Osteoblast (primary cell): ENCODE measurements around the gene SPAG6. TPM values are rescaled to one million over a fixed set of nuclear protein-coding genes. Genes with fewer than 3 reads are reported as not detected.
"Not testable (repeated sequence)": the region's sequence is repeated elsewhere in the genome, so short reads cannot be mapped to it uniquely, and the experiment has no call there.

Source experiments
- DNase-seq: peaks from one replicate; pipeline ENCODE4 v3.0.0; 2011; ENCODE audit warnings: low spot score, mixed read lengths; ENCODE audit not compliant: insufficient read length; ENCODE audit errors: missing footprints
- H2AFZ ChIP-seq: 2 replicates; pipeline ENCODE4 v1.6.0; 2011; ENCODE audit warnings: mild to moderate bottlenecking, low read length
- H3K27ac ChIP-seq: 2 replicates; pipeline ENCODE4 v1.5.1; 2011; ENCODE audit warnings: mild to moderate bottlenecking, low read depth, low read length, moderate library complexity
- H3K27me3 ChIP-seq: 2 replicates; pipeline ENCODE4 v1.6.0; 2012; ENCODE audit warnings: mild to moderate bottlenecking, control low read depth, inconsistent platforms, low read length, moderate library complexity; ENCODE audit not compliant: insufficient read depth
- H3K36me3 ChIP-seq: 2 replicates; pipeline ENCODE4 v1.5.1; 2011; ENCODE audit warnings: mild to moderate bottlenecking, low read length, control low read depth, moderate library complexity; ENCODE audit not compliant: insufficient read depth
- H3K4me1 ChIP-seq: 2 replicates; pipeline ENCODE4 v1.5.1; 2011; ENCODE audit warnings: mild to moderate bottlenecking, low read length, control low read depth, moderate library complexity; ENCODE audit not compliant: insufficient read depth
- H3K4me2 ChIP-seq: 2 replicates; pipeline ENCODE4 v1.6.0; 2011; ENCODE audit warnings: mild to moderate bottlenecking, low read length; ENCODE audit not compliant: insufficient read depth
- H3K4me3 ChIP-seq: fragments of 200-600 bp; sonication (generic); 3 replicates; pipeline ENCODE4 v1.5.1; 2012; ENCODE audit warnings: mild to moderate bottlenecking, low read length, inconsistent platforms; ENCODE audit not compliant: insufficient read depth
- H3K79me2 ChIP-seq: 2 replicates; pipeline ENCODE4 v1.6.0; 2012; ENCODE audit warnings: mild to moderate bottlenecking, low read length, control low read depth, inconsistent platforms; ENCODE audit not compliant: insufficient read depth
- H3K9me3 ChIP-seq: 2 replicates; pipeline ENCODE4 v1.5.1; 2011; ENCODE audit warnings: low read depth, low read length, control low read depth
- H4K20me1 ChIP-seq: 2 replicates; pipeline ENCODE4 v1.6.0; 2012; ENCODE audit warnings: mild to moderate bottlenecking, low read length, control low read depth; ENCODE audit not compliant: insufficient read depth
- CTCF ChIP-seq: IDR thresholded peaks from 2 replicates; pipeline ENCODE4 v1.5.1; 2011; ENCODE audit warnings: mild to moderate bottlenecking, low read depth, low read length, moderate library complexity; ENCODE audit errors: extremely low read depth
- total RNA-seq: library from RNA; depleted of rRNA; stranded (reverse); fragments of >200 nt; gene quantifications from 2 replicates; pipeline ENCODE4 v1.2.3, GENCODE V29; 2012

Gene SPAG6
- total RNA-seq, 1 donor: not detected

- no peak for DNase-seq
- Histone ChIP-seq H4K20me1 (no peaks in the 10 kb centered on the region), H3K36me3 (no peaks in the 10 kb centered on the region), H3K4me3 (no peak overlapping the region), H3K4me1 (no peaks in the 10 kb centered on the region), H3K27ac (no peak overlapping the region), H3K27me3 (peaks cover 3% of the 10 kb centered on the region), H3K79me2 (no peaks in the 10 kb centered on the region), H3K4me2 (no peak overlapping the region), H3K9me3 (no peaks in the 10 kb centered on the region), H2AFZ (no peak overlapping the region)
- TF ChIP-seq CTCF: no peak
Observed at GRCh38 chr10:22386503-22386902, 41.2 kb downstream of the SPAG6 start.

- no peaks in the 10 kb centered on the region for H3K36me3 ChIP-seq
- no peaks in the 10 kb centered on the region for H4K20me1 ChIP-seq
- H3K4me1 ChIP-seq: no peaks in the 10 kb centered on the region
- H2AFZ ChIP-seq: no peak overlapping the region
- no peak overlapping the region for H3K4me2 ChIP-seq
- no peak for TF ChIP-seq CTCF
- H3K9me3 ChIP-seq: no peaks in the 10 kb centered on the region
- DNase-seq: no peak
- H3K27ac ChIP-seq: no peak overlapping the region
- no peak overlapping the region for H3K4me3 ChIP-seq
- peaks cover 3% of the 10 kb centered on the region for H3K27me3 ChIP-seq
- H3K79me2 ChIP-seq: no peaks in the 10 kb centered on the region
Observed at GRCh38 chr10:22389856-22390589, 44.7 kb downstream of the SPAG6 start.

- DNase-seq: no peak
- H3K9me3 ChIP-seq: no peaks in the 10 kb centered on the region
- H3K27ac ChIP-seq: no peak overlapping the region
- H3K4me2 ChIP-seq: no peak overlapping the region
- H3K79me2 ChIP-seq: no peaks in the 10 kb centered on the region
- no peaks in the 10 kb centered on the region for H3K4me1 ChIP-seq
- TF ChIP-seq CTCF: no peak
- peaks cover 3% of the 10 kb centered on the region for H3K27me3 ChIP-seq
- no peaks in the 10 kb centered on the region for H4K20me1 ChIP-seq
- no peak overlapping the region for H3K4me3 ChIP-seq
- H2AFZ ChIP-seq: no peak overlapping the region
- no peaks in the 10 kb centered on the region for H3K36me3 ChIP-seq
Observed at GRCh38 chr10:22391600-22391999, 46.3 kb downstream of the SPAG6 start.

GRCh38 chr10:22396195-22396594 is 50.9 kb downstream of the SPAG6 start:
- H4K20me1 ChIP-seq, H3K27me3 ChIP-seq, H3K27ac ChIP-seq, DNase-seq, H3K4me1 ChIP-seq, H3K79me2 ChIP-seq, H2AFZ ChIP-seq, H3K36me3 ChIP-seq, H3K4me3 ChIP-seq, H3K4me2 ChIP-seq, H3K9me3 ChIP-seq: not testable (repeated sequence)

GRCh38 chr10:22406916-22407315 is 61.6 kb downstream of the SPAG6 start:
- H3K9me3 ChIP-seq, H3K79me2 ChIP-seq, H3K36me3 ChIP-seq, H3K4me3 ChIP-seq, DNase-seq, H2AFZ ChIP-seq, H3K4me2 ChIP-seq, H3K4me1 ChIP-seq, H4K20me1 ChIP-seq, H3K27me3 ChIP-seq, H3K27ac ChIP-seq: not testable (repeated sequence)
